IPS-18a (cell line): ENCODE data around the gene SYNPR.
"Not testable (repeated sequence)": the region's sequence is repeated elsewhere in the genome, so short reads cannot be mapped to it uniquely, and the experiment has no call there.

Source experiments
- H3K27ac ChIP-seq: one replicate; pipeline ENCODE4 v1.5.1; 2013; ENCODE audit warnings: low read length
- H3K27me3 ChIP-seq: one replicate; pipeline ENCODE4 v1.6.1; 2013; ENCODE audit warnings: mild to moderate bottlenecking, low read length; ENCODE audit not compliant: control insufficient read depth, insufficient read depth
- H3K36me3 ChIP-seq: one replicate; pipeline ENCODE4 v1.6.1; 2013; ENCODE audit warnings: low read depth, low read length; ENCODE audit not compliant: control insufficient read depth
- H3K4me1 ChIP-seq: one replicate; pipeline ENCODE4 v1.6.1; 2013; ENCODE audit warnings: low read depth, low read length; ENCODE audit not compliant: control insufficient read depth
- H3K4me3 ChIP-seq: one replicate; pipeline ENCODE4 v1.5.1; 2013; ENCODE audit warnings: low read length
- H3K9ac ChIP-seq: one replicate; pipeline ENCODE4 v1.6.1; 2013; ENCODE audit warnings: mild to moderate bottlenecking, low read length, moderate library complexity
- H3K9me3 ChIP-seq: one replicate; pipeline ENCODE4 v1.6.1; 2013; ENCODE audit warnings: low read depth, low read length; ENCODE audit not compliant: control insufficient read depth

SYNPR gene

GRCh38 chr3:63255819-63256218, 22.3 kb upstream of the SYNPR start:
- not testable (repeated sequence) for H3K4me3 ChIP-seq, H3K9ac ChIP-seq, H3K36me3 ChIP-seq, H3K9me3 ChIP-seq, H3K27me3 ChIP-seq, H3K4me1 ChIP-seq, H3K27ac ChIP-seq

GRCh38 chr3:63264716-63265115, 13.4 kb upstream of the SYNPR start:
- no peak overlapping the region for H3K4me3 ChIP-seq
- no peaks in the 10 kb centered on the region for H3K9me3 ChIP-seq
- H3K27ac ChIP-seq = no peak overlapping the region
- no peaks in the 10 kb centered on the region for H3K4me1 ChIP-seq
- H3K9ac ChIP-seq = no peak overlapping the region
- no peaks in the 10 kb centered on the region for H3K27me3 ChIP-seq
- H3K36me3 ChIP-seq = no peaks in the 10 kb centered on the region

GRCh38 chr3:63274359-63274758, 3.7 kb upstream of the SYNPR start:
- H3K4me1 ChIP-seq = no peaks in the 10 kb centered on the region
- no peak overlapping the region for H3K9ac ChIP-seq
- peaks cover 32% of the 10 kb centered on the region for H3K27me3 ChIP-seq
- no peaks in the 10 kb centered on the region for H3K9me3 ChIP-seq
- no peak overlapping the region for H3K27ac ChIP-seq
- H3K4me3 ChIP-seq = no peak overlapping the region
- no peaks in the 10 kb centered on the region for H3K36me3 ChIP-seq

- Histone ChIP-seq H3K4me3 (peak overlapping the region; percentile 79), H3K27me3 (peaks cover 57% of the 10 kb centered on the region), H3K27ac (no peak overlapping the region), H3K36me3 (no peaks in the 10 kb centered on the region), H3K4me1 (no peaks in the 10 kb centered on the region), H3K9me3 (no peaks in the 10 kb centered on the region), H3K9ac (peak overlapping the region; percentile 25)
Measured at GRCh38 chr3:63279005-63279841, 1.1 kb downstream of the SYNPR start.

- Histone ChIP-seq H3K9me3 (no peaks in the 10 kb centered on the region), H3K36me3 (no peaks in the 10 kb centered on the region), H3K9ac (no peak overlapping the region), H3K4me3 (no peak overlapping the region), H3K27me3 (no peaks in the 10 kb centered on the region), H3K4me1 (peaks cover 14% of the 10 kb centered on the region), H3K27ac (no peak overlapping the region)
Measured at GRCh38 chr3:63287610-63288009, 9.5 kb downstream of the SYNPR start.

GRCh38 chr3:63290686-63291085, 12.6 kb downstream of the SYNPR start:
- Histone ChIP-seq H3K9ac (no peak overlapping the region), H3K4me1 (peaks cover 14% of the 10 kb centered on the region), H3K4me3 (no peak overlapping the region), H3K36me3 (no peaks in the 10 kb centered on the region), H3K27me3 (no peaks in the 10 kb centered on the region), H3K9me3 (no peaks in the 10 kb centered on the region), H3K27ac (no peak overlapping the region)

- peaks cover 2% of the 10 kb centered on the region for H3K4me1 ChIP-seq
- no peak overlapping the region for H3K9ac ChIP-seq
- no peak overlapping the region for H3K27ac ChIP-seq
- peaks cover 6% of the 10 kb centered on the region for H3K9me3 ChIP-seq
- H3K27me3 ChIP-seq = no peaks in the 10 kb centered on the region
- H3K4me3 ChIP-seq = no peak overlapping the region
- H3K36me3 ChIP-seq = no peaks in the 10 kb centered on the region
Measured at GRCh38 chr3:63294332-63294731, 16.2 kb downstream of the SYNPR start.

GRCh38 chr3:63295356-63295755, 17.2 kb downstream of the SYNPR start:
- Histone ChIP-seq H3K9ac (no peak overlapping the region), H3K36me3 (no peaks in the 10 kb centered on the region), H3K27ac (no peak overlapping the region), H3K4me3 (no peak overlapping the region), H3K27me3 (no peaks in the 10 kb centered on the region), H3K9me3 (peaks cover 6% of the 10 kb centered on the region), H3K4me1 (no peaks in the 10 kb centered on the region)

GRCh38 chr3:63295806-63296205, 17.7 kb downstream of the SYNPR start:
- Histone ChIP-seq H3K4me3 (no peak overlapping the region), H3K36me3 (no peaks in the 10 kb centered on the region), H3K27ac (no peak overlapping the region), H3K9me3 (peaks cover 6% of the 10 kb centered on the region), H3K27me3 (peaks cover 4% of the 10 kb centered on the region), H3K9ac (no peak overlapping the region), H3K4me1 (no peaks in the 10 kb centered on the region)

GRCh38 chr3:63296249-63296648, 18.1 kb downstream of the SYNPR start:
- H3K36me3 ChIP-seq = no peaks in the 10 kb centered on the region
- H3K27ac ChIP-seq = no peak overlapping the region
- H3K9me3 ChIP-seq = peaks cover 6% of the 10 kb centered on the region
- H3K4me1 ChIP-seq = no peaks in the 10 kb centered on the region
- H3K27me3 ChIP-seq = peaks cover 9% of the 10 kb centered on the region
- H3K4me3 ChIP-seq = no peak overlapping the region
- no peak overlapping the region for H3K9ac ChIP-seq

- Histone ChIP-seq H3K4me3 (no peak overlapping the region), H3K4me1 (no peaks in the 10 kb centered on the region), H3K36me3 (no peaks in the 10 kb centered on the region), H3K27ac (no peak overlapping the region), H3K9ac (no peak overlapping the region), H3K27me3 (peaks cover 61% of the 10 kb centered on the region), H3K9me3 (peaks cover 2% of the 10 kb centered on the region)
Measured at GRCh38 chr3:63303238-63303637, 25.1 kb downstream of the SYNPR start.

GRCh38 chr3:63304421-63304820, 26.3 kb downstream of the SYNPR start:
- peaks cover 73% of the 10 kb centered on the region for H3K27me3 ChIP-seq

More at GRCh38 chr3:63304421-63304820, 26.3 kb downstream of the SYNPR start:
- H3K27ac ChIP-seq = no peak overlapping the region
- peaks cover under 1% of the 10 kb centered on the region for H3K4me1 ChIP-seq
- H3K9ac ChIP-seq = no peak overlapping the region
- H3K36me3 ChIP-seq = no peaks in the 10 kb centered on the region
- H3K9me3 ChIP-seq = no peaks in the 10 kb centered on the region
- H3K4me3 ChIP-seq = no peak overlapping the region
